Measurements from ENCODE around the gene ING3. TPM values are rescaled to one million over a fixed set of nuclear protein-coding genes. Genes with fewer than 3 reads are reported as not detected.

Gene ING3
- total and polyA plus RNA-seq, 2 of the 8 experiments (the other 6 are each of a cell fraction or from before 2014, with no cell fraction given): 6.0 to 17.7 TPM

DNA sequence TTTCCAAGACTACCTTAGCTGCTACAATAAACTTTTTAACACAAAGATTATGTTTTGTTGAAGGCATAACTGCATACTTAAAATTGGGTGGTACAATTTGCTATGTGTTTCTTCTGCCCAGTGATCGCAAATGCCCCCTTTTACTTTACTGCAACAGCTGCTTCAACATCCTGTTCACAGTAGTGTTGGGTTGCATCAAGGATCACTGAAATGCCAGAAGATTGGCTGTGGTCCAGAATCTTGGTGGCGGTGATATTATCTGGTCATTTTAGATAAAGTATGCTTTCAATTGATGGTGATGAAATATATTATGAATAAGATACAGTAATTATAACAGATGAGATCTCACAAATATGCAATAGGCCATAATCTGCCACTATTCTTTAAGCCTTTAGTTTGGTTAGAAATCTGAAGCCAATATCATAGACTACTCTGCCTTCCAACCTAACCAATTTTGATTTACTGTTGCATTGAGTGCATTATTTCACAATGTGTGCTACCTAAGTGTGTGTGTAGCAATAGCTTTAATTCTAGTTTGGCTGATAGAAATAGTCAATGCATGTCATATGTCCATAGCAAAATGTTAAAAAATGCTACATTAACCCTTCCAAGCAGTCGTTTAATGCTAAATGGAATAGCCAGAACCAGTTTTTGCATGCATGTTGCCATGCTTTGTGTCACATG is 29.8 kb upstream of the ING3 start:
- Histone ChIP-seq H3K9ac (replicated peaks in 1 of 4; ENCODE audit: extremely low read depth in 1 of 4, low read depth in 3 of 4, low read length in 3 of 4) (no peak overlapping the region), H3K27ac (ENCODE audit: low read depth, low read length) (no peak overlapping the region), H3K18ac (ENCODE audit: extremely low read depth, low read length) (no peak overlapping the region), H2BK120ac (replicated peaks; ENCODE audit: low read depth, low read length) (no peak overlapping the region), H3K23me2 (ENCODE audit: low read depth, low read length) (no peaks in the 10 kb centered on the region), H3K79me1 (ENCODE audit: low read depth, low read length) (no peaks in the 10 kb centered on the region), H3K4me1 (replicated peaks in 1 of 4; ENCODE audit: control insufficient read depth in 3 of 4, insufficient read depth in 4 of 4, low read length in 3 of 4) (no peaks in the 10 kb centered on the region), H3K27me3 (replicated peaks in 1 of 4; ENCODE audit: control insufficient read depth in 3 of 4, extremely low read depth in 1 of 4, insufficient read depth in 3 of 4, low read length in 3 of 4) (no peaks in the 10 kb centered on the region), H3K36me3 (ENCODE audit: control insufficient read depth in 2 of 4, insufficient read depth in 4 of 4, low read length in 3 of 4) (no peaks in the 10 kb centered on the region), H4K91ac (replicated peaks; ENCODE audit: insufficient read length, low read length) (no peak overlapping the region), H2BK12ac (ENCODE audit: low read depth, low read length) (no peak overlapping the region), H2BK20ac (ENCODE audit: low read length) (no peak overlapping the region), H4K20me1 (replicated peaks in 1 of 2; ENCODE audit: control insufficient read depth in 1 of 2, insufficient read depth in 2 of 2, low read length in 2 of 2) (no peaks in the 10 kb centered on the region), H3K4me3 (ENCODE audit: extremely low read depth in 1 of 4, insufficient read depth in 2 of 4, low read depth in 3 of 4, low read length in 4 of 4) (no peak overlapping the region), H3K9me3 (ENCODE audit: insufficient read depth in 2 of 2, low read depth in 1 of 2, low read length in 1 of 2) (no peaks in the 10 kb centered on the region), H3K79me2 (ENCODE audit: control insufficient read depth in 1 of 2, insufficient read depth in 2 of 2, low read length in 2 of 2) (no peaks in the 10 kb centered on the region), H2BK5ac (ENCODE audit: low read depth, low read length) (no peak overlapping the region), H4K5ac (ENCODE audit: insufficient read length, low read depth, low read length) (no peak overlapping the region), H3K14ac (ENCODE audit: insufficient read length) (no peak overlapping the region), H3K23ac (ENCODE audit: insufficient read length) (no peak overlapping the region), H3K56ac (replicated peaks; ENCODE audit: insufficient read length, low read depth, low read length) (no peak overlapping the region), H2BK15ac (ENCODE audit: low read length) (no peak overlapping the region), H3K4me2 (ENCODE audit: insufficient read depth in 1 of 2, low read depth in 2 of 2, low read length in 2 of 2) (no peak overlapping the region), H3K4ac (replicated peaks; ENCODE audit: insufficient read length, low read depth, low read length) (no peak overlapping the region), H2AK5ac (ENCODE audit: low read depth, low read length) (no peak overlapping the region), H4K8ac (ENCODE audit: extremely low read depth, insufficient read depth, low read length) (no peak overlapping the region), H2AFZ (ENCODE audit: low read length) (no peak overlapping the region)
- FAIRE-seq (no peak), DNase-seq (ENCODE audit: low read depth in 1 of 2, low spot score in 2 of 2) (no peak)
- ChIA-PET CTCF (ENCODE audit: partially characterized antibody) (interaction anchor here (0.7 to 1.3 kb wide), 2 partner anchors 27 to 252 kb away, joined by 3 read pairs; no protein-coding TSS in a partner anchor), POLR2A (ENCODE audit: partially characterized antibody) (no interaction called here)
- TF ChIP-seq PHF8 (conservative IDR thresholded peaks at IDR 0.05; ENCODE audit: low read depth, low read length) (no peak), RAD21 (IDR thresholded peaks at IDR 0.05 in 1 of 2, conservative IDR thresholded peaks at IDR 0.05 in 1 of 2; ENCODE audit: low read depth in 2 of 2, low read length in 2 of 2) (no peak), SP2 (IDR thresholded peaks at IDR 0.05; ENCODE audit: low read length) (no peak)
- 92% methylated on average over 3 of the region's 3 CpGs; no CpG with 5 or more reads in 1 of the 2 experiments for WGBS, 2 experiments (ENCODE audit: extremely low coverage in 1 of 2, insufficient coverage in 1 of 2, insufficient read length in 1 of 2, insufficient replicate concordance in 2 of 2, low coverage in 1 of 2, low lambda C conversion rate in 2 of 2, missing lambda C conversion rate in 1 of 2)
